ENCODE results near the gene RGS9. TPM values are rescaled to one million over a fixed set of nuclear protein-coding genes. Genes with fewer than 3 reads are reported as not detected.

Gene RGS9
- total RNA-seq, 1 experiment from 2014 or later: 11.2 TPM

GRCh38 chr17:65229621-65229995 is 92.4 kb downstream of the RGS9 start:
- H3K4me1 ChIP-seq (replicated peaks): peaks cover 9% of the 10 kb centered on the region
- no peak for DNase-seq (ENCODE audit: low read depth in 1 of 2, low spot score in 2 of 2)

GRCh38 chr17:65230040-65230439 is 92.9 kb downstream of the RGS9 start:
- Histone ChIP-seq H3K4me1 (replicated peaks) (peaks cover 9% of the 10 kb centered on the region), H3K9me3 (replicated peaks) (no peaks in the 10 kb centered on the region), H3K27me3 (replicated peaks) (peaks cover 22% of the 10 kb centered on the region), H3K36me3 (no peaks in the 10 kb centered on the region), H3K27ac (no peak overlapping the region), H3K4me3 (no peak overlapping the region)
- no peak for DNase-seq (ENCODE audit: low read depth in 1 of 2, low spot score in 2 of 2)

More at GRCh38 chr17:65229621-65229995, 92.4 kb downstream of the RGS9 start:
- Histone ChIP-seq H3K27me3 (replicated peaks) (peaks cover 22% of the 10 kb centered on the region), H3K36me3 (no peaks in the 10 kb centered on the region), H3K4me3 (no peak overlapping the region), H3K9me3 (replicated peaks) (no peaks in the 10 kb centered on the region), H3K27ac (no peak overlapping the region)

- Histone ChIP-seq H3K36me3 (no peaks in the 10 kb centered on the region), H3K4me3 (no peak overlapping the region), H3K27me3 (replicated peaks) (peaks cover 22% of the 10 kb centered on the region), H3K4me1 (replicated peaks) (peaks cover 9% of the 10 kb centered on the region), H3K27ac (no peak overlapping the region), H3K9me3 (replicated peaks) (no peaks in the 10 kb centered on the region)
- no peak for DNase-seq (ENCODE audit: low read depth in 1 of 2, low spot score in 2 of 2)
Observed at GRCh38 chr17:65231086-65231485, 93.9 kb downstream of the RGS9 start.

- H3K4me3 ChIP-seq: no peak overlapping the region
- no peak overlapping the region for H3K27ac ChIP-seq
- H3K36me3 ChIP-seq: no peaks in the 10 kb centered on the region
- H3K9me3 ChIP-seq (replicated peaks): no peaks in the 10 kb centered on the region
- peaks cover 22% of the 10 kb centered on the region for H3K27me3 ChIP-seq (replicated peaks)
- peak; percentile 80 to 84 for DNase-seq (ENCODE audit: low read depth in 1 of 2, low spot score in 2 of 2)
- H3K4me1 ChIP-seq (replicated peaks): peaks cover 9% of the 10 kb centered on the region
Observed at GRCh38 chr17:65231662-65232335, 94.6 kb downstream of the RGS9 start.

GRCh38 chr17:65235284-65235683 is 98.1 kb downstream of the RGS9 start:
- no peak overlapping the region for H3K4me3 ChIP-seq
- no peak for DNase-seq (ENCODE audit: low read depth in 1 of 2, low spot score in 2 of 2)
- no peaks in the 10 kb centered on the region for H3K36me3 ChIP-seq
- peaks cover 4% of the 10 kb centered on the region for H3K4me1 ChIP-seq (replicated peaks)
- H3K27ac ChIP-seq: no peak overlapping the region
- H3K9me3 ChIP-seq (replicated peaks): no peaks in the 10 kb centered on the region
- no peaks in the 10 kb centered on the region for H3K27me3 ChIP-seq (replicated peaks)

- no peak overlapping the region for H3K4me3 ChIP-seq
Observed at GRCh38 chr17:65236321-65236720, 99.2 kb downstream of the RGS9 start.

GRCh38 chr17:65243838-65244625 is 106.9 kb downstream of the RGS9 start:
- 0 out of 2 replicates have a peak, but pooled peaks cover 4% of the 10 kb centered on the region for H3K4me1 ChIP-seq (replicated peaks)
- no peaks in the 10 kb centered on the region for H3K36me3 ChIP-seq
- no peak for DNase-seq (ENCODE audit: low read depth in 1 of 2, low spot score in 2 of 2)
- H3K9me3 ChIP-seq (replicated peaks): no peaks in the 10 kb centered on the region
- no peak overlapping the region for H3K27ac ChIP-seq
- H3K27me3 ChIP-seq (replicated peaks): no peaks in the 10 kb centered on the region
- H3K4me3 ChIP-seq: no peak overlapping the region

More at GRCh38 chr17:65236321-65236720, 99.2 kb downstream of the RGS9 start:
- Histone ChIP-seq H3K9me3 (replicated peaks) (no peaks in the 10 kb centered on the region), H3K27me3 (replicated peaks) (no peaks in the 10 kb centered on the region), H3K4me1 (replicated peaks) (peaks cover 3% of the 10 kb centered on the region), H3K36me3 (no peaks in the 10 kb centered on the region), H3K27ac (no peak overlapping the region)
- no peak for DNase-seq (ENCODE audit: low read depth in 1 of 2, low spot score in 2 of 2)

GRCh38 chr17:65246252-65246651 is 109.1 kb downstream of the RGS9 start:
- H3K36me3 ChIP-seq: no peaks in the 10 kb centered on the region
- no peaks in the 10 kb centered on the region for H3K9me3 ChIP-seq (replicated peaks)
- no peak for DNase-seq (ENCODE audit: low read depth in 1 of 2, low spot score in 2 of 2)
- no peak overlapping the region for H3K27ac ChIP-seq
- H3K27me3 ChIP-seq (replicated peaks): no peaks in the 10 kb centered on the region
- 0 out of 2 replicates have a peak, but pooled peaks cover 4% of the 10 kb centered on the region for H3K4me1 ChIP-seq (replicated peaks)
- H3K4me3 ChIP-seq: no peak overlapping the region

- Histone ChIP-seq H3K27ac (no peak overlapping the region), H3K4me1 (replicated peaks) (no peaks in the 10 kb centered on the region), H3K27me3 (replicated peaks) (no peaks in the 10 kb centered on the region; the same call in 1 of the 2 replicates), H3K36me3 (no peaks in the 10 kb centered on the region), H3K9me3 (replicated peaks) (0 out of 2 replicates have a peak, but pooled peaks cover 4% of the 10 kb centered on the region), H3K4me3 (no peak overlapping the region)
- no peak for DNase-seq (ENCODE audit: low read depth in 1 of 2, low spot score in 2 of 2)
Observed at GRCh38 chr17:65249774-65250173, 112.6 kb downstream of the RGS9 start.

GRCh38 chr17:65254166-65254565 is 117.0 kb downstream of the RGS9 start:
- H3K36me3 ChIP-seq: no peaks in the 10 kb centered on the region
- no peak overlapping the region for H3K4me3 ChIP-seq
- H3K27ac ChIP-seq: no peak overlapping the region
- no peaks in the 10 kb centered on the region for H3K4me1 ChIP-seq (replicated peaks)
- H3K9me3 ChIP-seq (replicated peaks): 0 out of 2 replicates have a peak, but pooled peaks cover 7% of the 10 kb centered on the region
- DNase-seq (ENCODE audit: low read depth in 1 of 2, low spot score in 2 of 2): no peak
- H3K27me3 ChIP-seq (replicated peaks): no peaks in the 10 kb centered on the region; the same call in 1 of the 2 replicates

GRCh38 chr17:65259281-65259680 is 122.1 kb downstream of the RGS9 start:
- H3K27me3 ChIP-seq (replicated peaks): peaks cover 3% of the 10 kb centered on the region; the same call in 1 of the 2 replicates
- no peak for DNase-seq (ENCODE audit: low read depth in 1 of 2, low spot score in 2 of 2)

GRCh38 chr17:65259696-65260485 is 122.7 kb downstream of the RGS9 start:
- Histone ChIP-seq H3K9me3 (replicated peaks) (0 out of 2 replicates have a peak, but pooled peaks cover 2% of the 10 kb centered on the region), H3K4me1 (replicated peaks) (no peaks in the 10 kb centered on the region), H3K4me3 (no peak overlapping the region), H3K27ac (no peak overlapping the region), H3K27me3 (replicated peaks) (0 out of 2 replicates have a peak, but pooled peaks cover 3% of the 10 kb centered on the region), H3K36me3 (no peaks in the 10 kb centered on the region)
- DNase-seq (ENCODE audit: low read depth in 1 of 2, low spot score in 2 of 2): no peak

More at GRCh38 chr17:65259281-65259680, 122.1 kb downstream of the RGS9 start:
- Histone ChIP-seq H3K27ac (no peak overlapping the region), H3K4me3 (no peak overlapping the region), H3K36me3 (no peaks in the 10 kb centered on the region), H3K9me3 (replicated peaks) (0 out of 2 replicates have a peak, but pooled peaks cover 7% of the 10 kb centered on the region), H3K4me1 (replicated peaks) (no peaks in the 10 kb centered on the region)

GRCh38 chr17:65260626-65261025 is 123.5 kb downstream of the RGS9 start:
- Histone ChIP-seq H3K27me3 (replicated peaks) (0 out of 2 replicates have a peak, but pooled peaks cover 3% of the 10 kb centered on the region), H3K27ac (no peak overlapping the region), H3K4me3 (no peak overlapping the region), H3K9me3 (replicated peaks) (0 out of 2 replicates have a peak, but pooled peaks cover 2% of the 10 kb centered on the region), H3K4me1 (replicated peaks) (no peaks in the 10 kb centered on the region), H3K36me3 (no peaks in the 10 kb centered on the region)
- DNase-seq (ENCODE audit: low read depth in 1 of 2, low spot score in 2 of 2): no peak
